Right atrium auricular region (tissue), 2 donors: ENCODE data around the gene TENM3. TPM values are rescaled to one million over a fixed set of nuclear protein-coding genes. Genes with fewer than 3 reads are reported as not detected.

ENCODE experiments used
- DNase-seq: peaks from one replicate; pipeline ENCODE4 v3.0.0-alpha.2; 2019; ENCODE audit warnings: low spot score
- H3K27ac ChIP-seq, 2 donors: fragments of 200-600 bp; sonication (generic); 1 replicate in 1 of 2; 2 replicates in 1 of 2; pipeline ENCODE4 v1.5.1; 2016 to 2019
- H3K27me3 ChIP-seq, 2 donors: fragments of 200-600 bp; sonication (generic); one replicate each; pipeline versions ENCODE4 v1.5.1 to v1.6.0; 2017 to 2019
- H3K36me3 ChIP-seq: fragments of 200-600 bp; sonication (generic); one replicate; pipeline ENCODE4 v1.5.1; 2016
- H3K4me1 ChIP-seq, 2 donors: fragments of 200-600 bp; sonication (generic); one replicate each; pipeline versions ENCODE4 v1.5.1 to v1.6.0; 2017 to 2019
- H3K4me3 ChIP-seq, 2 donors: fragments of 200-600 bp; sonication (generic); 1 replicate in 1 of 2; 2 replicates in 1 of 2; pipeline ENCODE4 v1.5.1; 2017 to 2019; ENCODE audit warnings: mild to moderate bottlenecking in 1 of 2, moderate library complexity in 1 of 2
- H3K9me3 ChIP-seq, 2 donors: fragments of 200-600 bp; sonication (generic); one replicate each; pipeline ENCODE4 v1.5.1; 2019
- total RNA-seq, 2 donors: library from RNA; depleted of rRNA; stranded (reverse); fragments of >200 nt; gene quantifications; one replicate each; pipeline ENCODE4 v1.1.0, GENCODE V29; 2016
- TF ChIP-seq, protein P1 (sequence below), 2 donors: fragments of 200-600 bp; sonication (generic); IDR thresholded peaks; one replicate each; pipeline ENCODE4 v1.5.1; 2019; ENCODE audit warnings: antibody characterized with exemption in 2 of 2

The TENM3 gene
- total RNA-seq, 2 donors from 2014 or later = 10.7 to 15.9 TPM

DNA sequence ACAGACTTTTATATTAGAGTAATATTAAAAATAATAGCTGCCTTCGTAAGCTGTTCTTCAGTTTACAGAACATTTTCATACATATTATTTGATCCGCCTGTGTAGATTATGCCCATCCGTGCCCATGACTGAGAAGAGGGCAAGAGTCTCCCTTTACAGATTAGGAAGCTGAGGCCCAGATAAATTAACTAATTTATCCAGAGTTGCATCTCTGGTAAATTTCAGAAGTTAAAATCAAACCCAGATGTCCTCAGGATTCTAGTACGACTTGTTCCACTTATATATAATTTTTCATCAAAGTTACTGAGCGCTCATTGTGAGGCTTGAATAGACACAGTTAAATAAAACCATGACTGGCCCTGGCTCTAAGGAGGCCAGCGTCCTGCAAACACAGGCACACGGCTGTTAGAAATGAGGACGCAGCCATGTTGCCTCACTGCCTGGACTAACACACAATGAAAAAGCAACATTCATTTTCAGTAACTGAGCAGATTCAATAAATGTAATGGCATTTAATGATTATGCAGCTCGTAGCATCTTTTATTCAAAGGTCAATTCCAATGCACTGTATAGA lies 148.0 kb downstream of the TENM3 start:
- H3K27ac ChIP-seq = no peak overlapping the region
- no peaks in the 10 kb centered on the region for H3K4me1 ChIP-seq
- H3K27me3 ChIP-seq = no peaks in the 10 kb centered on the region
- H3K36me3 ChIP-seq = no peaks in the 10 kb centered on the region
- no peak for DNase-seq
- H3K9me3 ChIP-seq = no peaks in the 10 kb centered on the region
- TF ChIP-seq, protein P1, sequence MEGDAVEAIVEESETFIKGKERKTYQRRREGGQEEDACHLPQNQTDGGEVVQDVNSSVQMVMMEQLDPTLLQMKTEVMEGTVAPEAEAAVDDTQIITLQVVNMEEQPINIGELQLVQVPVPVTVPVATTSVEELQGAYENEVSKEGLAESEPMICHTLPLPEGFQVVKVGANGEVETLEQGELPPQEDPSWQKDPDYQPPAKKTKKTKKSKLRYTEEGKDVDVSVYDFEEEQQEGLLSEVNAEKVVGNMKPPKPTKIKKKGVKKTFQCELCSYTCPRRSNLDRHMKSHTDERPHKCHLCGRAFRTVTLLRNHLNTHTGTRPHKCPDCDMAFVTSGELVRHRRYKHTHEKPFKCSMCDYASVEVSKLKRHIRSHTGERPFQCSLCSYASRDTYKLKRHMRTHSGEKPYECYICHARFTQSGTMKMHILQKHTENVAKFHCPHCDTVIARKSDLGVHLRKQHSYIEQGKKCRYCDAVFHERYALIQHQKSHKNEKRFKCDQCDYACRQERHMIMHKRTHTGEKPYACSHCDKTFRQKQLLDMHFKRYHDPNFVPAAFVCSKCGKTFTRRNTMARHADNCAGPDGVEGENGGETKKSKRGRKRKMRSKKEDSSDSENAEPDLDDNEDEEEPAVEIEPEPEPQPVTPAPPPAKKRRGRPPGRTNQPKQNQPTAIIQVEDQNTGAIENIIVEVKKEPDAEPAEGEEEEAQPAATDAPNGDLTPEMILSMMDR (IDR thresholded peaks at IDR 0.05) = no peak
- no peak overlapping the region for H3K4me3 ChIP-seq

- TF ChIP-seq, protein P1 (IDR thresholded peaks at IDR 0.05) = no peak
- no peaks in the 10 kb centered on the region for H3K36me3 ChIP-seq
- H3K4me1 ChIP-seq = no peaks in the 10 kb centered on the region
- no peak for DNase-seq
- H3K27me3 ChIP-seq = no peaks in the 10 kb centered on the region
- no peaks in the 10 kb centered on the region for H3K9me3 ChIP-seq
- no peak overlapping the region for H3K27ac ChIP-seq
- H3K4me3 ChIP-seq = no peak overlapping the region
Observed at GRCh38 chr4:182394181-182394580, 151.0 kb downstream of the TENM3 start.

DNA sequence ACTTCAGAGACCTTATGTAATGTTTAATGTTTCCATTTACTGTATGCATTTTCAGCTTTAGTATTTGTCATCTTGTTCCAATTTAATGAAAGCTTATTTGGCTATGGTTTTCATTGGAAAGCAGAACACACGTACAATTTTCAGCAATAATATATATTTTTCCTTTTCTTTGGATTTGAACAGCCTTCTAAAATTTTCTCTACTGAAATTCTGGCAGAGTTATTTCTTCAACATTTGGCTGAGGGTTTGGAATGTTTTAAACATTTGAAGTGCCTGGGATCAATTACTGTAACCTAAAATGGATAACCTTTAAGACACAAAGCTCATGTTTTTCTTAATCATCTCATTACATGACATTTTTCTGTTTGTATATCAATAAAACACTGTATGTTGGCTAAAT lies 156.9 kb downstream of the TENM3 start:
- Histone ChIP-seq H3K4me1 (no peaks in the 10 kb centered on the region), H3K4me3 (no peak overlapping the region), H3K9me3 (no peaks in the 10 kb centered on the region), H3K27ac (no peak overlapping the region), H3K36me3 (no peaks in the 10 kb centered on the region), H3K27me3 (no peaks in the 10 kb centered on the region)
- DNase-seq = no peak
- TF ChIP-seq, protein P1 (IDR thresholded peaks at IDR 0.05) = no peak

DNA sequence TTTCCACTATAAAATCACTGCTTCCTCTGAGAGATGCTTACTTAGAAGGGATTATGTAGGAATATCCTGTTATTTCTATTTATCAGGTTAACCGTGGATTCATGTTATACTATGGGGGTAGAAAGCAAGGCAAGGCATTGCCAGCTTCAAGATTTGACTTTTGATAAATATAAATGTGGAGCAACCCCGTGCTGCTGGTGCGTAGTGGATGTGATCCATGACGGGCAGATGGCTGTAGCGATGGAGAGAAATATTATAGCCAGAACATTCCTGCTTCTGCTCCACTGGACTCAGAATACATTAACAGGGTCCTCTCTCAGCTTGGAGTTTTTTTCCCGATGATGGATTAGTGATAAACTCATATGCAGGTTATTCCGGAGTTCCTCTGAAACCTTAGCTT lies 157.6 kb downstream of the TENM3 start:
- TF ChIP-seq, protein P1 (IDR thresholded peaks at IDR 0.05) = no peak
- Histone ChIP-seq H3K9me3 (no peaks in the 10 kb centered on the region), H3K27me3 (no peaks in the 10 kb centered on the region), H3K36me3 (no peaks in the 10 kb centered on the region), H3K4me1 (no peaks in the 10 kb centered on the region), H3K4me3 (no peak overlapping the region), H3K27ac (no peak overlapping the region)
- DNase-seq = no peak

- H3K9me3 ChIP-seq = no peaks in the 10 kb centered on the region
- no peak overlapping the region for H3K4me3 ChIP-seq
- no peaks in the 10 kb centered on the region for H3K27me3 ChIP-seq
- no peak overlapping the region for H3K27ac ChIP-seq
- DNase-seq = no peak
- no peaks in the 10 kb centered on the region for H3K4me1 ChIP-seq
- no peaks in the 10 kb centered on the region for H3K36me3 ChIP-seq
- TF ChIP-seq, protein P1 (IDR thresholded peaks at IDR 0.05) = no peak
Observed at GRCh38 chr4:182404376-182404775, 161.2 kb downstream of the TENM3 start.

DNA sequence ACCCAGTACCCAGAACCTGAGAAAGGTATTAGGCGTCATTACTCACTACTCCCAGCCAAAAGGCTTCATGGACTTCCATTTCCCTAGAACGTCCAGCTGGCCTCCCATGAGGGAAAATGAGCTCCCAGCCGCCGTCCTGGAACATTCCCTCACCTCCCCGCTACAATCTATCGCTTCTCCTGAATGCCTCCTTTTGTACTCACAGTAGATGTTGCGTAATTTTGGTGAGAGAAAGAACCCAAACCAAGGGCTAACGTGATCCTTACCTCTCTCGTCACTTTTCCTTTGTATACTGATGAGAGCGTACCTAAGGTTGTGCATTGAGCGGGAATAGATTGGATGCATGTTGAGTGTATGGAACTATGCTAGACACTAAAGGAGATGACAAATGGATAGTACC lies 161.9 kb downstream of the TENM3 start:
- TF ChIP-seq, protein P1 (IDR thresholded peaks at IDR 0.05) = no peak
- no peaks in the 10 kb centered on the region for H3K9me3 ChIP-seq
- no peaks in the 10 kb centered on the region for H3K27me3 ChIP-seq
- H3K4me1 ChIP-seq = no peaks in the 10 kb centered on the region
- no peak overlapping the region for H3K27ac ChIP-seq
- DNase-seq = no peak
- no peaks in the 10 kb centered on the region for H3K36me3 ChIP-seq
- no peak overlapping the region for H3K4me3 ChIP-seq
